Fibroblast of mammary gland (primary cell): Measurements from ENCODE around the gene AKAP12.

Experiments used
- DNase-seq: peaks from one replicate; pipeline ENCODE4 v3.0.0-alpha.2; 2010; ENCODE audit warnings: low read depth
- H3K4me3 ChIP-seq: 2 replicates; pipeline ENCODE4 v1.5.1; 2011; ENCODE audit warnings: low read depth, mild to moderate bottlenecking, low read length, moderate library complexity; ENCODE audit not compliant: control insufficient read depth
- TF ChIP-seq, protein P1 (sequence below): conservative IDR thresholded peaks from 2 replicates; pipeline ENCODE4 v1.5.1; 2011; ENCODE audit warnings: low read depth, low read length, inconsistent platforms; ENCODE audit not compliant: control insufficient read depth, insufficient read depth

Gene AKAP12

DNA sequence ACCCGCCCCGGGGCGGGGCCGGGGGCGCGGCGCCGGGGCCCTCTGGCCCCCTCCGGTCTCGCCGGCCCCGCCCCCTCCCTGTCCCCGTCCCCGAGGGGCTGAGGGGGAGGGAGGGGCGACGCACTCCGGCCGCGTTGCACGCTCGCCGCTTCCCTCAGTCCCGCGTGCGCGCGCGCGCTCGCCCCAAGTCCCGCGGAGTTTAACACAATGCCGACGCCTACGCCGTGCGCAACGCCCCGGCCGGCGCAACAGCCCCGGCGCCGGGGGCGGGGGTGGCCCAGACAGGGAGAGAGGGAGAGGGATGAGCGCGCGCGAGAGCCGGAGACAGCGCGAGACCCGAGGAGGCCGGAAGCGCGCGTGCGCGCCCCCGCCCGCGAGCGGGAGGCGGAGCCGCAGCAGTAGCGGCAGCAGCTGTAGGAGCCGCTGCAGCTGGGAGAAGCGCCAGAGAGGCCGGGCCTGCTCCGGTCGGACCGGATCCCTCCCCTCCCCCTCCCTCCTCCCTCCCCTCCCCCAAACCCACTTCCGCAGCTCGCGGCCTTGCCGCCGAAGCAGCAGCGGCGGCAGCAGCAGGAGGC lies 150.6 kb downstream of the AKAP12 start:
- DNase-seq: peak; percentile 97
- TF ChIP-seq, protein P1, sequence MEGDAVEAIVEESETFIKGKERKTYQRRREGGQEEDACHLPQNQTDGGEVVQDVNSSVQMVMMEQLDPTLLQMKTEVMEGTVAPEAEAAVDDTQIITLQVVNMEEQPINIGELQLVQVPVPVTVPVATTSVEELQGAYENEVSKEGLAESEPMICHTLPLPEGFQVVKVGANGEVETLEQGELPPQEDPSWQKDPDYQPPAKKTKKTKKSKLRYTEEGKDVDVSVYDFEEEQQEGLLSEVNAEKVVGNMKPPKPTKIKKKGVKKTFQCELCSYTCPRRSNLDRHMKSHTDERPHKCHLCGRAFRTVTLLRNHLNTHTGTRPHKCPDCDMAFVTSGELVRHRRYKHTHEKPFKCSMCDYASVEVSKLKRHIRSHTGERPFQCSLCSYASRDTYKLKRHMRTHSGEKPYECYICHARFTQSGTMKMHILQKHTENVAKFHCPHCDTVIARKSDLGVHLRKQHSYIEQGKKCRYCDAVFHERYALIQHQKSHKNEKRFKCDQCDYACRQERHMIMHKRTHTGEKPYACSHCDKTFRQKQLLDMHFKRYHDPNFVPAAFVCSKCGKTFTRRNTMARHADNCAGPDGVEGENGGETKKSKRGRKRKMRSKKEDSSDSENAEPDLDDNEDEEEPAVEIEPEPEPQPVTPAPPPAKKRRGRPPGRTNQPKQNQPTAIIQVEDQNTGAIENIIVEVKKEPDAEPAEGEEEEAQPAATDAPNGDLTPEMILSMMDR: no peak
- H3K4me3 ChIP-seq: peak overlapping the region; percentile 60

- DNase-seq: peak; percentile 55
- H3K4me3 ChIP-seq: peak overlapping the region; percentile 60
- TF ChIP-seq, protein P1: no peak
Measured at GRCh38 chr6:151390851-151391470, 151.2 kb downstream of the AKAP12 start.

GRCh38 chr6:151391471-151392413 lies 152.0 kb downstream of the AKAP12 start, which contains the start of gene ZBTB2:
Gene ZBTB2 (minus strand): TSS chr6:151391559. CDS start chr6:151373637, 17,922 bp downstream.
- DNase-seq: peak; percentile 84
- peak within 1 kb of the TSS; percentile 60 for H3K4me3 ChIP-seq
- TF ChIP-seq, protein P1: no peak

- DNase-seq: no peak
- TF ChIP-seq, protein P1: no peak
- H3K4me3 ChIP-seq: peak overlapping the region; percentile 60
Measured at GRCh38 chr6:151392427-151392826, 152.7 kb downstream of the AKAP12 start.

GRCh38 chr6:151393410-151393809 lies 153.6 kb downstream of the AKAP12 start:
- TF ChIP-seq, protein P1: no peak
- DNase-seq: no peak
- no peak overlapping the region for H3K4me3 ChIP-seq

DNA sequence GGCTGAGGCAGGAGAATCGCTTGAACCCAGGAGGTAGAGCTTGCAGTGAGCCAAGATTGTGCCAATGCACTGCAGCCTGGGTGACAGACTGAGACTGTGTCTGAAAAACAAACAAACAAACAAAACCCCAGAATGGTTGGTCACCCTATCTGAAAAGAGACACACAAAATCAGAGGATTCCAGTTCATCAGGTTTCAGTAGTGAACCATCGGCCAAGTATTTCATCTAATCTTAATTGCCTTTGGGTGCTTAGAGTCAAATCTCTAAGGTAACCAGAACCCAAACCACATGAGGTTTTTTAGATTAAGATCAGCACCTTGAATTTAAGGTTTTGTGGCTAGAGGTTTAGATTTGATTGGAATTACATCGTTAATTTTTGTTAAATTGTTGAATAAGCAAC lies 159.9 kb downstream of the AKAP12 start:
- no peak overlapping the region for H3K4me3 ChIP-seq

More for the DNA sequence above, 159.9 kb downstream of the AKAP12 start:
- DNase-seq: no peak
- TF ChIP-seq, protein P1: no peak
